ENCODE results near the gene MAP3K7CL. TPM values are rescaled to one million over a fixed set of nuclear protein-coding genes. Genes with fewer than 3 reads are reported as not detected.

MAP3K7CL gene
- total and polyA plus RNA-seq, 4 donors, result 1.4 to 3.5 (median 3.1) TPM

DNA sequence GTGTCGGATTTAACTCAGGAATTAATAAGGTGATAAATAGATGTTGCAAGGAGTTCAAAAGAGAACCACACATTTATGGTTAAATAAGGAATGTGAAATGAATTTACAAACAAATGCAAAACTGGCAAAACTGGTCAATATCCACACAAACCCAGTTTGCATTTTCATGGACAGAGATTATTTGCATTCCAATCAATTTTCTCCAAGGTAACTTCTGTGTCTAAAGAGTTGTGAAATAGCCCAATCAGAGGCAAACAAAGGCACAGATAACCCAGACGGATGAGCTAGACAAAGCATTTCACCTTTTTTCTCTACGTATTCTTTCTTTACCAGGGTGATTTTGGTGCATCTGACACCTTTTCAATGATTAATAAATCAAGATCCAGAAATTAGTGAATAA is 63.9 kb downstream of the MAP3K7CL start:
- H3K27me3 ChIP-seq (ENCODE audit: control insufficient read depth in 4 of 4, insufficient read depth in 4 of 4, low read length in 3 of 4), result no peaks in the 10 kb centered on the region
- no peaks in the 10 kb centered on the region for H3K36me3 ChIP-seq (ENCODE audit: control insufficient read depth in 4 of 4, insufficient read depth in 3 of 4, low read depth in 1 of 4, low read length in 3 of 4)
- peaks cover 9 to 47% (median 20%) of the 10 kb centered on the region in 4 donors for H3K4me1 ChIP-seq (ENCODE audit: control insufficient read depth in 4 of 4, insufficient read depth in 4 of 4, low read length in 3 of 4)
- peak overlapping the region in 1 of 2 donors; percentile 79 for H3K9ac ChIP-seq (ENCODE audit: low read depth in 1 of 2, low read length in 2 of 2)
- peak overlapping the region; percentile 68 to 69 for H3K27ac ChIP-seq (ENCODE audit: low read depth in 1 of 2, low read length in 2 of 2)
- no peaks in the 10 kb centered on the region for H3K9me3 ChIP-seq (ENCODE audit: control insufficient read depth in 4 of 4, low read length in 3 of 4)
- H3K4me3 ChIP-seq (ENCODE audit: low read depth in 1 of 3, low read length in 3 of 3), result peak overlapping the region in 2 of 3 donors; percentile 10 to 37
- 45% methylated on average over 3 of the region's 3 CpGs for whole genome bisulfite sequencing
- DNase-seq (ENCODE audit: low spot score), result no peak
- TF ChIP-seq YY1 (IDR thresholded peaks at IDR 0.05), result no peak
- TF ChIP-seq, protein P1, sequence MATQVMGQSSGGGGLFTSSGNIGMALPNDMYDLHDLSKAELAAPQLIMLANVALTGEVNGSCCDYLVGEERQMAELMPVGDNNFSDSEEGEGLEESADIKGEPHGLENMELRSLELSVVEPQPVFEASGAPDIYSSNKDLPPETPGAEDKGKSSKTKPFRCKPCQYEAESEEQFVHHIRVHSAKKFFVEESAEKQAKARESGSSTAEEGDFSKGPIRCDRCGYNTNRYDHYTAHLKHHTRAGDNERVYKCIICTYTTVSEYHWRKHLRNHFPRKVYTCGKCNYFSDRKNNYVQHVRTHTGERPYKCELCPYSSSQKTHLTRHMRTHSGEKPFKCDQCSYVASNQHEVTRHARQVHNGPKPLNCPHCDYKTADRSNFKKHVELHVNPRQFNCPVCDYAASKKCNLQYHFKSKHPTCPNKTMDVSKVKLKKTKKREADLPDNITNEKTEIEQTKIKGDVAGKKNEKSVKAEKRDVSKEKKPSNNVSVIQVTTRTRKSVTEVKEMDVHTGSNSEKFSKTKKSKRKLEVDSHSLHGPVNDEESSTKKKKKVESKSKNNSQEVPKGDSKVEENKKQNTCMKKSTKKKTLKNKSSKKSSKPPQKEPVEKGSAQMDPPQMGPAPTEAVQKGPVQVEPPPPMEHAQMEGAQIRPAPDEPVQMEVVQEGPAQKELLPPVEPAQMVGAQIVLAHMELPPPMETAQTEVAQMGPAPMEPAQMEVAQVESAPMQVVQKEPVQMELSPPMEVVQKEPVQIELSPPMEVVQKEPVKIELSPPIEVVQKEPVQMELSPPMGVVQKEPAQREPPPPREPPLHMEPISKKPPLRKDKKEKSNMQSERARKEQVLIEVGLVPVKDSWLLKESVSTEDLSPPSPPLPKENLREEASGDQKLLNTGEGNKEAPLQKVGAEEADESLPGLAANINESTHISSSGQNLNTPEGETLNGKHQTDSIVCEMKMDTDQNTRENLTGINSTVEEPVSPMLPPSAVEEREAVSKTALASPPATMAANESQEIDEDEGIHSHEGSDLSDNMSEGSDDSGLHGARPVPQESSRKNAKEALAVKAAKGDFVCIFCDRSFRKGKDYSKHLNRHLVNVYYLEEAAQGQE (IDR thresholded peaks at IDR 0.05), result no peak
- peak in 1 of 2 donors; percentile 34 for TF ChIP-seq RAD21 (IDR thresholded peaks at IDR 0.05)
- no peak for TF ChIP-seq GABPA (IDR thresholded peaks at IDR 0.05 in 1 of 2, conservative IDR thresholded peaks at IDR 0.05 in 1 of 2)
- TF ChIP-seq, protein P2, sequence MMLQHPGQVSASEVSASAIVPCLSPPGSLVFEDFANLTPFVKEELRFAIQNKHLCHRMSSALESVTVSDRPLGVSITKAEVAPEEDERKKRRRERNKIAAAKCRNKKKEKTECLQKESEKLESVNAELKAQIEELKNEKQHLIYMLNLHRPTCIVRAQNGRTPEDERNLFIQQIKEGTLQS (IDR thresholded peaks at IDR 0.05), result no peak
- TF ChIP-seq JUND (IDR thresholded peaks at IDR 0.05), result no peak
- no peak for TF ChIP-seq TAF1 (conservative IDR thresholded peaks at IDR 0.05)
- TF ChIP-seq, protein P3, sequence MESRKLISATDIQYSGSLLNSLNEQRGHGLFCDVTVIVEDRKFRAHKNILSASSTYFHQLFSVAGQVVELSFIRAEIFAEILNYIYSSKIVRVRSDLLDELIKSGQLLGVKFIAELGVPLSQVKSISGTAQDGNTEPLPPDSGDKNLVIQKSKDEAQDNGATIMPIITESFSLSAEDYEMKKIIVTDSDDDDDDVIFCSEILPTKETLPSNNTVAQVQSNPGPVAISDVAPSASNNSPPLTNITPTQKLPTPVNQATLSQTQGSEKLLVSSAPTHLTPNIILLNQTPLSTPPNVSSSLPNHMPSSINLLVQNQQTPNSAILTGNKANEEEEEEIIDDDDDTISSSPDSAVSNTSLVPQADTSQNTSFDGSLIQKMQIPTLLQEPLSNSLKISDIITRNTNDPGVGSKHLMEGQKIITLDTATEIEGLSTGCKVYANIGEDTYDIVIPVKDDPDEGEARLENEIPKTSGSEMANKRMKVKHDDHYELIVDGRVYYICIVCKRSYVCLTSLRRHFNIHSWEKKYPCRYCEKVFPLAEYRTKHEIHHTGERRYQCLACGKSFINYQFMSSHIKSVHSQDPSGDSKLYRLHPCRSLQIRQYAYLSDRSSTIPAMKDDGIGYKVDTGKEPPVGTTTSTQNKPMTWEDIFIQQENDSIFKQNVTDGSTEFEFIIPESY (IDR thresholded peaks at IDR 0.05), result peak; percentile 24
- TF ChIP-seq FOXA2 (IDR thresholded peaks at IDR 0.05), result no peak
- TF ChIP-seq RXRA (IDR thresholded peaks at IDR 0.05), result peak in 1 of 2 donors; percentile 14
- TF ChIP-seq, protein P4, sequence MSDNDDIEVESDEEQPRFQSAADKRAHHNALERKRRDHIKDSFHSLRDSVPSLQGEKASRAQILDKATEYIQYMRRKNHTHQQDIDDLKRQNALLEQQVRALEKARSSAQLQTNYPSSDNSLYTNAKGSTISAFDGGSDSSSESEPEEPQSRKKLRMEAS (IDR thresholded peaks at IDR 0.05), result no peak
- TF ChIP-seq, protein P5, sequence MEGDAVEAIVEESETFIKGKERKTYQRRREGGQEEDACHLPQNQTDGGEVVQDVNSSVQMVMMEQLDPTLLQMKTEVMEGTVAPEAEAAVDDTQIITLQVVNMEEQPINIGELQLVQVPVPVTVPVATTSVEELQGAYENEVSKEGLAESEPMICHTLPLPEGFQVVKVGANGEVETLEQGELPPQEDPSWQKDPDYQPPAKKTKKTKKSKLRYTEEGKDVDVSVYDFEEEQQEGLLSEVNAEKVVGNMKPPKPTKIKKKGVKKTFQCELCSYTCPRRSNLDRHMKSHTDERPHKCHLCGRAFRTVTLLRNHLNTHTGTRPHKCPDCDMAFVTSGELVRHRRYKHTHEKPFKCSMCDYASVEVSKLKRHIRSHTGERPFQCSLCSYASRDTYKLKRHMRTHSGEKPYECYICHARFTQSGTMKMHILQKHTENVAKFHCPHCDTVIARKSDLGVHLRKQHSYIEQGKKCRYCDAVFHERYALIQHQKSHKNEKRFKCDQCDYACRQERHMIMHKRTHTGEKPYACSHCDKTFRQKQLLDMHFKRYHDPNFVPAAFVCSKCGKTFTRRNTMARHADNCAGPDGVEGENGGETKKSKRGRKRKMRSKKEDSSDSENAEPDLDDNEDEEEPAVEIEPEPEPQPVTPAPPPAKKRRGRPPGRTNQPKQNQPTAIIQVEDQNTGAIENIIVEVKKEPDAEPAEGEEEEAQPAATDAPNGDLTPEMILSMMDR (IDR thresholded peaks at IDR 0.05; ENCODE audit: low read depth, low read length, missing input control), result no peak
- TF ChIP-seq HNF4G (IDR thresholded peaks at IDR 0.05), result no peak
- TF ChIP-seq HNF4A (conservative IDR thresholded peaks at IDR 0.05), result peak in 1 of 2 donors; percentile 7
- TF ChIP-seq EGR1 (IDR thresholded peaks at IDR 0.05; ENCODE audit: low read depth in 2 of 2), result no peak
- no peak for TF ChIP-seq FOXA1 (IDR thresholded peaks at IDR 0.05)
- TF ChIP-seq NR2F2 (IDR thresholded peaks at IDR 0.05), result no peak
- TF ChIP-seq SP1 (IDR thresholded peaks at IDR 0.05), result no peak
